HG02970 (cell line): ENCODE measurements around the gene KRTAP29-1.
"Not testable (repeated sequence)": the region's sequence is repeated elsewhere in the genome, so short reads cannot be mapped to it uniquely, and the experiment has no call there.

Experiments used
- ATAC-seq: cut with Tn5 transposase; IDR thresholded peaks from one replicate; pipeline ENCODE4 v1.9.1; 2021; ENCODE audit warnings: mild to moderate bottlenecking, moderate library complexity, moderate number of reproducible peaks; ENCODE audit not compliant: unreplicated experiment, low FRiP score

KRTAP29-1 gene, protein sequence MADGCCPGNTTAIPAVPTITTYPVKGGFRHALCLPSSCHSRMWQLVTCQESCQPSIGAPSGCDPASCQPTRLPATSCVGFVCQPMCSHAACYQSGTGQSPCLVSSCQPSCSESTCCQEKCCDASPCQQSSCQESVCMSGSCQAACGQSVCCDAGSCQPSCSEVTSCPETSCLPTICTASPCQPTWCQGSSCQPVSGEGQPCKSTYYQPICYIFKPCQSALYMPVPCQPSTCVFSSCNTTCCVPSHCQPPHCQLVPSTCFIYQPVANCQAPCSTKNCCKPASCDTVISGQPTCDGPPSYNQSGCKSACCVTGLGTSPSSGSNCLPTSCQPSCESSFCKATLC

DNA sequence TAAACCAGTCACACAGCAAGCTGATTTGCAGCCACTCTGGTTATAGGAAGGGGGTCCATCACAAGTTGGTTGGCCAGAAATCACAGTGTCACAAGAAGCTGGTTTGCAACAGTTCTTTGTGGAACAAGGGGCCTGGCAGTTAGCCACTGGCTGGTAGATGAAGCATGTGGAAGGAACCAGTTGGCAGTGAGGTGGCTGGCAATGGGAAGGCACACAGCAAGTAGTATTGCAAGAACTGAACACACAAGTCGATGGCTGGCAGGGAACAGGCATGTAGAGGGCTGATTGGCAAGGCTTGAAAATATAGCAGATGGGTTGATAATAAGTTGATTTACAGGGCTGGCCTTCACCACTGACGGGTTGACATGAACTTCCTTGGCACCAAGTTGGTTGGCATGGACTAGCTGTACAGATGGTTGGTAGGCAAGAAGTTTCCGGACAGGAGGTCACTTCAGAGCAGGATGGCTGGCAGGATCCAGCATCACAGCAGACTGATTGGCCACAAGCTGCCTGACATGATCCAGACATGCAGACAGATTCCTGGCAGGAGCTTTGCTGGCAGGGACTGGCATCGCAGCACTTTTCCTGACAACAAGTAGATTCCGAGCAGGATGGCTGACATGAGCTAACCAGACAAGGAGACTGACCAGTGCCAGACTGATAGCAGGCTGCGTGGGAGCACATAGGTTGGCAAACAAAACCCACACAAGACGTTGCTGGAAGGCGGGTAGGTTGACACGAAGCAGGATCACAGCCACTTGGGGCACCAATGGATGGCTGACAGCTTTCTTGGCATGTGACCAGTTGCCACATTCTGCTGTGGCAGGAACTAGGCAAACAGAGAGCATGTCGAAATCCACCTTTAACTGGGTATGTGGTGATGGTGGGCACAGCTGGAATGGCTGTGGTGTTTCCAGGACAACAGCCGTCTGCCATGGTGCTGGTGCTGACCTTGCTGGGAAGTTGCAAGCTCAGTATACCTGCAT, at the start of gene KRTAP29-1:
KRTAP29-1 (minus strand) TSS at position 936 of the 986 bp plus-strand sequence; CDS start at position 936, 0 bp downstream.
- no peak for ATAC-seq

DNA sequence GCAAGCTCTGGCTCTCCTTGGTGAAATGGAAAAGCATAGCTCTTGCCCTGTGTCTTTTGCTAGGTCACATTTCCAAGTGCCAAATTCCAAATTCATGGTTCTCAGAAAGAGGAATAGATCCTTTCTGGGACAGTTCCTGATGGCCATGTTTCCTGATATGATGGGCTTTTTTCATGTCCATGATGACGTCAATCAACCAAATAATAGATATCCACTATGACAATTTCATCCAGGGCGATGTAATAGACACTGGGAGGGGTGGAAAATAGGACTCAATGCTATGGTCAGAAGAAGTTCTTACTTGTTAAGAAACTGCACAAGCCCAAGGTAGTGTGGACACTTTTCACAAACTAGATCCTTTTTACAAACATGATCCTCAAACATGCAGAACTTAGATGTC, 48.5 kb upstream of the KRTAP29-1 start:
- ATAC-seq: no peak

DNA sequence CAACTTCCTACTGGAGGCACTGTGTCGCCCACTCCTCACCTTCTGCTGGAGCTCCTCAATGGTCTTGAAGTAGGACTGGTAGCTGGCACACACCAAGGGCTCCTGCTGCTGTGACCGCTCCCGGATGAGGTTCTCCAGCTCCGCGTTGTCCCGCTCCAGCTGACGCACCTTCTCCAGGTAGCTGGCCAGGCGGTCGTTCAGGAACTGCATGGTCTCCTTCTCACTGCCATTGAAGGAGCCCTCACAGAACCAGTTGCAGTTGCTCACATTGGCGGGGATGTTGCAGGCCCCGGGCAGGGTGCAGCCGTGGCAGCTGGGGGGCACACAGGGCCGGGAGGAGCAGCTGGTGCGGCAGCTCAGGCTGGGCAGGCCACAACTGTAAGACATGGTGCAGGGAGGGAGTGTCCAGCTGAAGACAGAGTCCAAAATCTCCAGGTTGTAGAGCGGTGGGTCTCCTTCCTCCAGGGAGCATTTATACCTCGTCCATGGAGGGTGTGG, 47.8 kb upstream of the KRTAP29-1 start, which contains the start of gene KRT33A:
KRT33A (minus strand) TSS at position 448 of the 498 bp plus-strand sequence; CDS start at position 387, 61 bp downstream.
- ATAC-seq: not testable (repeated sequence)

DNA sequence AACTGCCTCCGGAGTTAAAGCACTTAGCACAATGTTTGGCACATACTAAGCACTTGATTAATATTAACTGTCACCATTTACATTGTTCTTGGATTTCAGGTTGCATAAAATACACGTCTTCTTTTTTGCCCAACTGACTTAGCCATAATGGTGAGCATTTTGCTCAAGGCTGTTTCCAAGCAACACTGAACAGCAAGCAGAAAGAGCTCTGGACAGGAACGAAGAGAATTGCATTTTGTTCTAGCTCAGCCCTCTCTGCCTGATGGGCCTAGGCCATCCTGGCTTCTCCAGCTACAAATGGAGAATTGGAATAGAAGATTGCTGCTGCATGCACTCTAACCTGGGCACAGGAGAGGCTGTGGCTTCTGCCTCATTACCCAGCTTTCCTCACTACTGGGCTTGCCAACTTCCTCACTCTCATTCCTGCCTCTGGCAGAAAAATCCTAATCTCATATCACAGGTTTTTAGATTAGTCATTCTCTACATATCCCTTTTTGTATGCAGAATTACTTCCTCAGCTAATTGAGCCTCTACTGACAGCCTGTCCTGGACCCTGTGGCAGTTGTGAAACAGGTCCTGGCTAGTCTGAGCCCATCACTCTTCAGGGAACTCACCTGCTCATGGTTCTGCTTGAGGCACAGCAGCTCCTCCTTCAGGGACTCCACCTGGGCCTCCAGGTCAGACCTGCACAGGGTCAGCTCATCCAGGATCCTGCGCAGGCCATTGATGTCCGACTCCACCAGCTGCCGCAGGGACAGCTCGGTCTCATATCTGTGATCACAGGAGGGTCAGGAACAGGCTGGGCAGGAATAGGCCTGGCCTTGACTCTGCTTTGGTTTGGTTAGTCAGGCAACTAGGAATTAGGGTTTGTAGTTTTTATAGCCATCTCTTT, 45.5 kb upstream of the KRTAP29-1 start:
- no peak for ATAC-seq

DNA sequence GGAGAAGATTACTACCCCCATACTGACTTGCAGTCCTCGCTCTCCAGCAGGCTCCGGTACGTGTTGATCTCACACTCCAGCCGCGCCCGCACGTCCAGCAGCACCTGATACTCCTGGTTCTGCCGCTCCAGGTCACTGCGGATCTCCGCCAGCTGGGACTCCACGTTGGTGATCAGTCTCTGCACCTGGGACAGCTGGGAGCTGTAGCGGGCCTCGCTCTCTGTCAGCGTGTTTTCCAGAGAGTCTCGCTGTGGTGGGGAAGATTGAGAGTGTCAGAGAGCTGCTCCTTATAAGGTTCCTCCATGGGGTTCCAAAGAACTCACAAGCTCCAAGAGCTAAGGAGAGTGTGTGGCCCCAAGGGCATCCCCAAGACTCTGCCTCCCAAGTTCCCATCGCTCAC, 43.8 kb upstream of the KRTAP29-1 start:
- ATAC-seq: not testable (repeated sequence)

DNA sequence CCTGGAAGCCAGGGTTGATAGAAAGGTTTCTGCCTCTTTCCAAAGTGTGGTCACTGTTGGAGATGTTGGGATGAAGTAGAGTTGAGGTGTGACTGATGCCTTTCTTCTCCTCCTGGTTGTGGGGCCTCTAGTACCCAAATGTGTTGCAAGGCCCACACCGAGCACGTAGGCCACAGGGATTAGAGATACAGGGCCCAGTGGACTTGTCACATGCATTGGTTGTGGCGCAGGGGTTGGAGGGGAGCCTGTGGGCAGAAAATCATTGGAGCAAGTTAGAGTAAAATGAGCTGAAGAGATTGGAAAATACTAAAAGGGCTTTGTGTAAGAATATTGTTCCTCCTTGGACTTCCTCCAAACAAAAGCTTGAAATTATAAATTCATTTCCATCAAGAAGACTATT, 43.3 kb upstream of the KRTAP29-1 start:
- no peak for ATAC-seq

DNA sequence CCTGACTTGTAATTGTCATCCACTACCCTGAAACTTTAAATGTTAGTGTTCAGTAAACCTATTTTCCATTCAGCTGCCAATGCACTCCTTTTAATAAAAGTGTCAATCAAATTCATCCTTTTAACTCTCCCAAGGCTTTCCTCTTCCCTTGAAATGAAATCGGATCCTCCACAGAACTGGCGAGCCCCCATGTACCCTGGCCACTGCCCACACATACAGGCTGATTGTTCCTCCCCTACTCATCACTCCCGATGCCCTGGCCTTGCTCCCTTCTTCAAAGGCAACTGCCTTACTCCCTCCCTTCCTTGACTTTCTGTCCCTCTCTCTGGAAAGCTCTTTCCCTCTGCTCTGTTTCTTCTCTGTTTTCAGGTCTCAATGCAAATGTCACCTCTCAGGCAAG, 40.4 kb upstream of the KRTAP29-1 start:
- ATAC-seq: no peak

DNA sequence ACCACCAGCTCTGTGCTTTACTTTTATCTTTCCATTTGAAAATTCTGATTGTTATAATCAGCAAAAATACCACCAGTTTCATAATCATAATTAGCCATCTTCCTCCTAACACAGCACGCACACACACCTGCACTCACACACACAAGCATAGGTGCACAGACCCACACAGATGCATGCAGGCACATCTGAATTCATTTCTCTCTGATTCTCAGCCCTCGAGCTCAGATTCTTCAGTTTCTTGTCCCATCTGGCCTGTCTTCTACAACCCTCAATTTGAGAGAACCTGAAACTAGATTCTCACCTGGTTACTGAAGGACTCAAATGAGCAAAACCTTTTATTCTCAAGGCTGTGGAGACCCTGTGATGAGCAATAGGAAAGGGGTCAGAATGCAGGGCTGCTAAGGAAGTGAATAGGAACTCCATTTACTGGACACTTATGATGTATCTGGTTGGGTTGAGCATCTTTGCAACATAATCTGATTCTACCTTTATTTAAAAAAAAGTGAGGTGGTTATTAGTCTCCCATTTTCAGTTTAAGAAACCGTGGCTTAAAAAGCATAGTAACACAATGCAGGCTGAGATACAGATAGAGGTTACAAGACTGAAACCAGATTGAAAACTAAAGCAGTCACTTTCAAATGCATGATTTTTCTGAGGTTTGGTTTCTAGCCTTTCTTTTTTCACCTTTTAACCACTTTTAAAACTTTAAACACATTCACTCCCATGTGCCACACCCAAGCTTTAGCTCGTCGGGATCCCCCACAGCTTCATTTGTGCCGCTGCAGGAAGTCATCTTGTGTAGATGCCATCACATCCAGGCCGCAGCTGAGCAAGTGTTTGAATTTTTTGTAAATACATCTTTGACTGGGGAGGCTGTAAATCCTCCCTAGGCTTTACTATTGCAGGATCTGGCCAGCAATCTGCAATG, 38.5 kb upstream of the KRTAP29-1 start:
- ATAC-seq: no peak

DNA sequence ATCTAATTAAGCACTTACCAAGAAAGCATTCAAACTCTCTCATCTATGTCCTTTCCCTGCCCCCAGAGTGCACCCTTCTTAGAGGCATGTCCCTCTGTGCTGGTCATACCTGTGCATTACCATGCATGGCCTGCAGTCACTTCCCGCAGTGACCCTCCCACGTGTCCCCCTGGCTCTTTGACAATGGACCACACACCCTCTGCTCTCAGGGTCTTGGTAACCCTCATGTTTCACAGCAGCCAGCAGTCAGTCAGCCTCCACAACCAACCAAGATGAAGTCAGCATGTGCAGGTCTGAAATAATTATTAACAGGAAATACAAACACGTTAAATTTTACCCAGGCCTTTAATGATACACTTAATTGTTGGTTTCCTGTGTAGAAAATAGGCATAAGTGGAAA, 37.8 kb upstream of the KRTAP29-1 start:
- no peak for ATAC-seq

DNA sequence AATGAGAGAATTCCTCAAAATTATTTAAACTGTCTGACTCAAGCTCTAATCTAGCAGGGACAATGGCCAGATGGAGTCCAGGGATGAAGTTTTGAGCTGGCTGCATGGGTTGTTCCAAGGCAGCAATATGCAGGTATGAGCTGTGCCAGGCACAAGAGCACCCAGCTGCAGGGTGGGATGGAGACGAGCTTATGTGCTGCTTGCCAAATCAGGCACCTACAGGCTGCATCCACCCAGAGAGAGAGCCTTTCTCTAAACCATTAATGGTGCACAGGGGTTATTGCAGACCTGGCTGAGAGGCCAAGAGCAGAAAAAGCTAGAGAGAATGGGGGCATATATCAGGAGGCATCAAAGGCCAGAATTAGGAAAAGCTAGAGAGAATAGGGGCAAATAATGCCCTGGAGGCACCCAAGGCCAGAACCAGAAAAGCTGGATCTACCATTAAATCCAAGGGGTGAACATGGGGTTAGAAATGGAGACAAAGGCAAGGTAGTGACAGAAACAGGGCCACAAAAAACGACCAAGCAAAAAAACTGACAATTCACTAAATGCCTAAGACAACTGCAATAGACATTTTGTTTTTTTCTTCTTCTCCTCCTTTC, 37.0 kb upstream of the KRTAP29-1 start:
- ATAC-seq: no peak

DNA sequence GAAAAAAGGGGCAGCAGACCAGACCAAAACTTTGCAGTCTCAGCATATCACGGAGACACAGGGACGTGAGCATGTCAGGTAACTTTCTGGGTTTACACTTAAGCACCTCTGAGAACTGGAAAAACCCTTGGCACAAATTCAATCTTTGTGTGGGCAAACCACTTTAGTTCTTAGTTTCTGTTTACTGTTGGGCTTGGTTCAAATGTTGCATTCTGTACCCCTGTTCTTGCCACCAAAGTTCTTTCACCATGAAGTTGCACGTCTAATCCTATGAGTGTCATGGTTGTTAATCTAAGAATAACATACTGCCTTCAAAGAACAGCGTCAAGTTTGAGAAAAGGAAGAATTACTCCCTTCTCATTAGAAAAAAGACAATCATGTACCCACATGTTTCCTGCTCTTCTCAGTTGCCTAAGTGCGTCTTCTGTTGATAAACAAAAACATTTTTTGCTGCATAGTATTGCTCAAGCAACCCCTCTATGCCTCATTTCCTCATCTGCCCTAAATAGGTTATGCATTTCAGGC, 36.4 kb upstream of the KRTAP29-1 start:
- no peak for ATAC-seq

DNA sequence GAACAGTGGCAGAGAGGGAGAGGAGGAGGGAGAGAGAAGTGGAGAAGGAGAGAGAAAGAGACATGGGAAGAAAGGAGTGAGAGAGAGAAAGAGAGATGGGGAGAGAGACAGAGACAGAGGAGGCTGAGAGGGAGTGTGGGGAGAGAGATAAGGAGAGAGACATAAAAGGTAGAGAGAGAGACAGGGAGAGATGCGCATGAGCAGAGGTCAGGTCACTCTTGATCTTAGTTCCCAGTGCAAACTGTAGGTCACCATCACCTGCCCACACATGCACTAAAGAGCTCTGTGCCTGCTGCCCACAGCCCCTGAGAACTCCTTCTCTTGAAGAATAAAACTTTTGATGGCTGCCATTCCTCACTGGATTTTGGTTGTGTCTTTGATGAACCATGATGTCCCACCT, 33.1 kb upstream of the KRTAP29-1 start:
- no peak for ATAC-seq

DNA sequence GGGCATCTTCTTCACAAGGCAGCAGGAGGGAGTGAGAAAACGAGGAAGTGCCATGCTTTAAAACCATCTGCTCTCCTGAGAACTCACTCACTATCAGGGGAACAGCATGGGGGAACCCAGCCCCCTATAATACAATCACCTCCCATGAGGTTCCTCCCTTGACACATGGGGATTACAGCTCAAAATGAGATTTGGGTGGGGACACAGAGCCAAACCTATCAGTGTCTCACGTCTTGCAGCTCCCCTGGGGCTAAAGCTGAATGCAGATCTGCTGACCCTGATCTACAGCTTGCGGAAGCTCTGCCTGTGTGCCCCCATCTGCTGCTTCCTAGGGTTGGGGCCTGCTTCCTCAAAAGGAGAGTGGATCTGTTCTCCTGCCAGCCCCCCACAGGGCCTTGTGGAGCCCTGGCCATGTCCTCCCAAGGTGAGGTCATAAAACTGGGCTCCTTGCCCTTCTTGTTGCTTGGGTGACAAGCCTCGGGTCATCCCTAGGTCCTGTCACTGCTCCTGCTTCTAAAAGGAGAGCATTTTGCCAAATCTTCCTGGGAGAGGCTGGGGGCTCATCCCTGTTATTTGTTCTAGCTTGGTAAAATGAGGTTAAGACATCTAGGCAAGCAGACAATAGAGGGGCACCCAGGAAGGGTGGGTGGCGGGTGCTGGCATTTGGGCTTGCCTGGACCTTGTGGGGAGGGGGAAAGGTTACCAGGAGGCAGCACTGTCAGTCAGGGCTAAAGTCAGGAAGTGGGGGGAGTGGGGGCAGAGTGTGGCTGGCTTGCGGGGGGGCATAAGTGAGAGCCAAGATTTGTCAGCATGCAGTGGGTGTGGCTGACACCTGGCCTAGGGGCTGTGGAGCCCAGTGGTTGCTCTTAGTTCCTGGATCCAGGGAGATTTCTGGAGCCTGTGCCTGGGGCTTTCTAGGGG, 32.0 kb upstream of the KRTAP29-1 start:
- no peak for ATAC-seq

DNA sequence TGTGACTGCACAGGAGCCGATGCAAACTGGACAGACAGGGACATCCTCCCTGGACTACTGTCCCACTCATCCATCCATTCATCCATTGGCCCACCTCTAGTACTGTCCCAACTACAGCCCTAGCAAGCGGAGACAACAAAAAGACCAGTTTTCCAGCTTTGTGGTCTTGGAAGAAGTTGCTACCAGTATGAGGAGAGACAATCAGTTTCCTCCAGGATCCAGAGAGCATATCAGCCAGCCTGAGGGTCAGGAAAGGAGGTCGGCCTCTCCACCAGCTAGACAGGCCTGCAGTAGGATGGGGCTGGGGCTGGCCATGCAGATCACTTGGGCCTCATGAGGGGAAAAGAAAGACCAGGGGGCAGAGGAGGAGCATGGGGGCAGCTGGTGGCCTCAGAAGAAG, 31.2 kb upstream of the KRTAP29-1 start:
- ATAC-seq: no peak

DNA sequence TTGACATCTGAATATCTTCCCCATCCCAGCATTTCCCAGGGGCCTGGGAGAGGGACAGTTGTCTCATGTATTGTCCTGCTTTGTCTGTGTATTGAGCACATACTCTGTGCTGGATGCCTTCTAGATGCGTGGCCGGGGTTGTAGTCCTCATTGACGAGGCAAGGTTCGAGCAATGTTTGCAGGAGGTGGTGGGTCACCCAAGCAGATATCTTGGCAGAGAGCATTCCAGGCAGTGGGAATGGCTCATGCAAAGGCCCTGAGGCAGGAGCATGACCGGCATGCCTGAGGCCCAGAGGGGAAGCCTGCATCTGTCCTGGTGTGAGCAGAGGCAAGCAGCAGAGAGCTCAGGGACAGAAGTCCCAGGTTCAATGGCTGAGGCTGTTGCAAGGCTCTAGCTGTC, 30.4 kb upstream of the KRTAP29-1 start:
- ATAC-seq: no peak

DNA sequence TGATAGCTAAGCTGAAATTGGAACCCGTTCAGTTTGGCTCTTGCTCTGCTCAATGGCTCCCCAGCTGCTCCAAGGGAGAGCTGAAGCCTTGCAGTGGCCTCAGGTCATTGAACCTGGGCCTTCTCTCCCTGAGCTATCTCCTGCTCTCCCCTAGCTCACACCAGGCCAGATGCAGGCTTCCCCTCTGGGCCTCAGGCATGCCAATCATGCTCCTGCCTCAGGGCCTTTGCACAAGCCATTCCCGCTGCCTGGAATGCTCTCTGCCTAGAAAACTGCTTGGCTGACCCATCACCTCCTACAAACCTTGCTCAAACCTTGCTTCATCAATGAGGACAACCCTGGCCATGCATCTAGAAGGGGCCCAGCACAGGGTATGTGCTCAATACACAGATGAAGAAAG, 29.6 kb upstream of the KRTAP29-1 start:
- ATAC-seq: no peak

DNA sequence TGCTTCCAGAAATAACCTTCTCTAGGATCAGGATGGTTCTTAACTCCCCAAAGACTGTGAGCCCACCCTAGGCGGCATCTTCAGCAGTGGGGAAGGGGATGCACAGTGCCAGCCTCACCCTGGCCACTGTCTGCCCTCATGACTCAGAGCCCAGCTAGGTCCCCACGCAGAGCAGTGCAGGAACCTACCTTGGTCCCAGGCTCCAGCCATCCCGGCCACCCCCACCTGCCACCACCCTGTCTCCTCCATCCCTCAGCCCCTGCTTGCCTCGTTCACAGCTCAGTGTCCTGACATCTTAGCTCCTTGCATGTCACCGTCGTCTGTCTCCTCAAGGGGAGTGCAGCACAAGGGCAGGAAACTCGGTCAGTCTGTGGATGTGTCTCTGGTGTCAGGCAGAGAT, 29.0 kb upstream of the KRTAP29-1 start:
- no peak for ATAC-seq
